H1 (cell line): ENCODE data around the gene PLGRKT. TPM values are rescaled to one million over a fixed set of nuclear protein-coding genes. Genes with fewer than 3 reads are reported as not detected.

ENCODE experiments used
- CBX5 ChIP-seq: fragments of 300-800, 300-1000 bp; sonication (generic); IDR thresholded peaks from 2 replicates; pipeline ENCODE4 v1.7.1; 2016; ENCODE audit warnings: antibody characterized with exemption, low read length, low read depth
- CBX8 ChIP-seq: fragments of 300-800, 300-1000 bp; sonication (generic); IDR thresholded peaks from 2 replicates; pipeline ENCODE4 v1.7.1; 2016; ENCODE audit warnings: low read depth, low read length, borderline replicate concordance
- CHD1 ChIP-seq: IDR thresholded peaks from 2 replicates; pipeline ENCODE4 v1.6.1; 2012; ENCODE audit warnings: low read depth, low read length, improper control_type of control experiment
- FOSL1 ChIP-seq: IDR thresholded peaks from 2 replicates; pipeline ENCODE4 v1.6.1; 2011; ENCODE audit warnings: mild to moderate bottlenecking, low read depth, low read length, moderate library complexity; ENCODE audit not compliant: insufficient read depth
- POLR2A ChIP-seq, 2 experiments: IDR thresholded peaks; 1 replicate in 1 of 2; 2 replicates in 1 of 2; pipeline ENCODE4 v1.6.1; 2011; ENCODE audit warnings: low read depth in 2 of 2, low read length in 2 of 2, mild to moderate bottlenecking in 2 of 2; ENCODE audit errors: control extremely low read depth in 1 of 2
- SAP30 ChIP-seq: fragments of 300-600 bp; sonication (generic); IDR thresholded peaks from 2 replicates; pipeline ENCODE4 v1.7.1; 2012; ENCODE audit warnings: low read length, moderate library complexity, mild to moderate bottlenecking, inconsistent platforms; ENCODE audit not compliant: insufficient read depth, insufficient replicate concordance
- SP1 ChIP-seq: IDR thresholded peaks from 2 replicates; pipeline ENCODE4 v1.6.1; 2011; ENCODE audit warnings: low read depth, low read length
- polyA plus RNA-seq, 7 experiments: library from polyadenylated mRNA; depleted of rRNA in 3 of 7; stranded (reverse) in 5 of 7; unstranded in 2 of 7; fragments of >200 nt in 5 of 7; fragments of 200-250 nt in 2 of 7; gene quantifications; 1 replicate in 5 of 7; 2 replicates in 1 of 7; 4 replicates in 1 of 7; pipeline versions ENCODE4 v1.2.1 to v1.2.3, GENCODE V29; 2011 to 2013; ENCODE audit warnings: missing spikeins in 2 of 7, mixed read lengths in 2 of 7
- total RNA-seq: library from RNA; stranded (reverse); fragmentation: NEBNext Ultra II Directional; extraction: Animal tissue kit (Norgen Biotek cat#: 25700); gene quantifications from 2 replicates; pipeline ENCODE4 v1.2.1, GENCODE V29; 2021
- TF ChIP-seq, protein P1 (sequence below): fragments of 300-600 bp; sonication (generic); IDR thresholded peaks from 2 replicates; pipeline ENCODE4 v1.7.1; 2012; ENCODE audit warnings: low read length, moderate library complexity, mild to moderate bottlenecking, inconsistent platforms; ENCODE audit not compliant: insufficient replicate concordance
- TF ChIP-seq, protein P2 (sequence below): IDR thresholded peaks from 2 replicates; pipeline ENCODE4 v1.6.1; 2012; ENCODE audit warnings: low read length, inconsistent platforms

The PLGRKT gene
- total and polyA plus RNA-seq, 2 of the 8 experiments (the other 6 are each of a cell fraction or from before 2014, with no cell fraction given): 5.4 to 15.7 TPM

DNA sequence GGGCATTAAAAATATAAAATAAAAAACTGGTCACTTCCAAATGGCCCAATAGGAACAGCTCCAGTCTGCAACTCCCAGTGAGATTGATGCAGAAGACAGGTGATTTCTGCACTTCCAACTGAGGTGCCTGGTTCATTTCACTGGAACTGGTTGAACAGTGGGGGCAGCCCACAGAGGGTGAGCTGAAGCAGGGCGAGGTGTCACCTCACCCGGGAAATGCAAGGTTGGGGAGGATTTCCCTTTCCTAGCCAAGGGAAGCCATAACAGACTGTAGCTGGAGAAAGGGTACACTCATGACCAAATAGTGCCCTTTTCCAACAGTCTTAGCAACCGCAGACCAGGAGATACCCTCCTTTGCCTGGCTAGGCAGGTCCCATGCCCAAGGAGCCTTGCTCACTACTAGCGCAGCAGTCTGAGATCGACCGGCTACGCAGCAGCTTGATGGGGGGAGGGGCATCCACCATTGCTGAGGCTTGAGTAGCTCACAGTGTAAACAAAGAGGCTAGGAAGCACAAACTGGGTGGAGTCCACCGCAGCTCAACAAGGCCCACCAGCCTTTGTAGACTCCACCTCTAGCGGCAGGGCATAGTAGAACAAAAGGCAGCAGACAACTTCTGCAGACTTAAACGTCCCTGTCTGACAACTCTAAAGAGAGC lies 110.7 kb downstream of the PLGRKT start (continued):
- TF ChIP-seq, protein P1, sequence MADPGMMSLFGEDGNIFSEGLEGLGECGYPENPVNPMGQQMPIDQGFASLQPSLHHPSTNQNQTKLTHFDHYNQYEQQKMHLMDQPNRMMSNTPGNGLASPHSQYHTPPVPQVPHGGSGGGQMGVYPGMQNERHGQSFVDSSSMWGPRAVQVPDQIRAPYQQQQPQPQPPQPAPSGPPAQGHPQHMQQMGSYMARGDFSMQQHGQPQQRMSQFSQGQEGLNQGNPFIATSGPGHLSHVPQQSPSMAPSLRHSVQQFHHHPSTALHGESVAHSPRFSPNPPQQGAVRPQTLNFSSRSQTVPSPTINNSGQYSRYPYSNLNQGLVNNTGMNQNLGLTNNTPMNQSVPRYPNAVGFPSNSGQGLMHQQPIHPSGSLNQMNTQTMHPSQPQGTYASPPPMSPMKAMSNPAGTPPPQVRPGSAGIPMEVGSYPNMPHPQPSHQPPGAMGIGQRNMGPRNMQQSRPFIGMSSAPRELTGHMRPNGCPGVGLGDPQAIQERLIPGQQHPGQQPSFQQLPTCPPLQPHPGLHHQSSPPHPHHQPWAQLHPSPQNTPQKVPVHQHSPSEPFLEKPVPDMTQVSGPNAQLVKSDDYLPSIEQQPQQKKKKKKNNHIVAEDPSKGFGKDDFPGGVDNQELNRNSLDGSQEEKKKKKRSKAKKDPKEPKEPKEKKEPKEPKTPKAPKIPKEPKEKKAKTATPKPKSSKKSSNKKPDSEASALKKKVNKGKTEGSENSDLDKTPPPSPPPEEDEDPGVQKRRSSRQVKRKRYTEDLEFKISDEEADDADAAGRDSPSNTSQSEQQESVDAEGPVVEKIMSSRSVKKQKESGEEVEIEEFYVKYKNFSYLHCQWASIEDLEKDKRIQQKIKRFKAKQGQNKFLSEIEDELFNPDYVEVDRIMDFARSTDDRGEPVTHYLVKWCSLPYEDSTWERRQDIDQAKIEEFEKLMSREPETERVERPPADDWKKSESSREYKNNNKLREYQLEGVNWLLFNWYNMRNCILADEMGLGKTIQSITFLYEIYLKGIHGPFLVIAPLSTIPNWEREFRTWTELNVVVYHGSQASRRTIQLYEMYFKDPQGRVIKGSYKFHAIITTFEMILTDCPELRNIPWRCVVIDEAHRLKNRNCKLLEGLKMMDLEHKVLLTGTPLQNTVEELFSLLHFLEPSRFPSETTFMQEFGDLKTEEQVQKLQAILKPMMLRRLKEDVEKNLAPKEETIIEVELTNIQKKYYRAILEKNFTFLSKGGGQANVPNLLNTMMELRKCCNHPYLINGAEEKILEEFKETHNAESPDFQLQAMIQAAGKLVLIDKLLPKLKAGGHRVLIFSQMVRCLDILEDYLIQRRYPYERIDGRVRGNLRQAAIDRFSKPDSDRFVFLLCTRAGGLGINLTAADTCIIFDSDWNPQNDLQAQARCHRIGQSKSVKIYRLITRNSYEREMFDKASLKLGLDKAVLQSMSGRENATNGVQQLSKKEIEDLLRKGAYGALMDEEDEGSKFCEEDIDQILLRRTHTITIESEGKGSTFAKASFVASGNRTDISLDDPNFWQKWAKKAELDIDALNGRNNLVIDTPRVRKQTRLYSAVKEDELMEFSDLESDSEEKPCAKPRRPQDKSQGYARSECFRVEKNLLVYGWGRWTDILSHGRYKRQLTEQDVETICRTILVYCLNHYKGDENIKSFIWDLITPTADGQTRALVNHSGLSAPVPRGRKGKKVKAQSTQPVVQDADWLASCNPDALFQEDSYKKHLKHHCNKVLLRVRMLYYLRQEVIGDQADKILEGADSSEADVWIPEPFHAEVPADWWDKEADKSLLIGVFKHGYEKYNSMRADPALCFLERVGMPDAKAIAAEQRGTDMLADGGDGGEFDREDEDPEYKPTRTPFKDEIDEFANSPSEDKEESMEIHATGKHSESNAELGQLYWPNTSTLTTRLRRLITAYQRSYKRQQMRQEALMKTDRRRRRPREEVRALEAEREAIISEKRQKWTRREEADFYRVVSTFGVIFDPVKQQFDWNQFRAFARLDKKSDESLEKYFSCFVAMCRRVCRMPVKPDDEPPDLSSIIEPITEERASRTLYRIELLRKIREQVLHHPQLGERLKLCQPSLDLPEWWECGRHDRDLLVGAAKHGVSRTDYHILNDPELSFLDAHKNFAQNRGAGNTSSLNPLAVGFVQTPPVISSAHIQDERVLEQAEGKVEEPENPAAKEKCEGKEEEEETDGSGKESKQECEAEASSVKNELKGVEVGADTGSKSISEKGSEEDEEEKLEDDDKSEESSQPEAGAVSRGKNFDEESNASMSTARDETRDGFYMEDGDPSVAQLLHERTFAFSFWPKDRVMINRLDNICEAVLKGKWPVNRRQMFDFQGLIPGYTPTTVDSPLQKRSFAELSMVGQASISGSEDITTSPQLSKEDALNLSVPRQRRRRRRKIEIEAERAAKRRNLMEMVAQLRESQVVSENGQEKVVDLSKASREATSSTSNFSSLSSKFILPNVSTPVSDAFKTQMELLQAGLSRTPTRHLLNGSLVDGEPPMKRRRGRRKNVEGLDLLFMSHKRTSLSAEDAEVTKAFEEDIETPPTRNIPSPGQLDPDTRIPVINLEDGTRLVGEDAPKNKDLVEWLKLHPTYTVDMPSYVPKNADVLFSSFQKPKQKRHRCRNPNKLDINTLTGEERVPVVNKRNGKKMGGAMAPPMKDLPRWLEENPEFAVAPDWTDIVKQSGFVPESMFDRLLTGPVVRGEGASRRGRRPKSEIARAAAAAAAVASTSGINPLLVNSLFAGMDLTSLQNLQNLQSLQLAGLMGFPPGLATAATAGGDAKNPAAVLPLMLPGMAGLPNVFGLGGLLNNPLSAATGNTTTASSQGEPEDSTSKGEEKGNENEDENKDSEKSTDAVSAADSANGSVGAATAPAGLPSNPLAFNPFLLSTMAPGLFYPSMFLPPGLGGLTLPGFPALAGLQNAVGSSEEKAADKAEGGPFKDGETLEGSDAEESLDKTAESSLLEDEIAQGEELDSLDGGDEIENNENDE: no peak
- TF ChIP-seq CBX8 (no peak), FOSL1 (no peak), SAP30 (no peak), SP1 (peak; percentile 55; the same call in 1 of the 2 replicates), CBX5 (no peak), POLR2A (IDR thresholded peaks at IDR 0.05; ENCODE audit: control extremely low read depth in 1 of 2, low read depth in 2 of 2, low read length in 2 of 2) (no peak), CHD1 (no peak)
- TF ChIP-seq, protein P2, sequence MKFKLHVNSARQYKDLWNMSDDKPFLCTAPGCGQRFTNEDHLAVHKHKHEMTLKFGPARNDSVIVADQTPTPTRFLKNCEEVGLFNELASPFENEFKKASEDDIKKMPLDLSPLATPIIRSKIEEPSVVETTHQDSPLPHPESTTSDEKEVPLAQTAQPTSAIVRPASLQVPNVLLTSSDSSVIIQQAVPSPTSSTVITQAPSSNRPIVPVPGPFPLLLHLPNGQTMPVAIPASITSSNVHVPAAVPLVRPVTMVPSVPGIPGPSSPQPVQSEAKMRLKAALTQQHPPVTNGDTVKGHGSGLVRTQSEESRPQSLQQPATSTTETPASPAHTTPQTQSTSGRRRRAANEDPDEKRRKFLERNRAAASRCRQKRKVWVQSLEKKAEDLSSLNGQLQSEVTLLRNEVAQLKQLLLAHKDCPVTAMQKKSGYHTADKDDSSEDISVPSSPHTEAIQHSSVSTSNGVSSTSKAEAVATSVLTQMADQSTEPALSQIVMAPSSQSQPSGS: no peak
